ENCODE data around the gene NDUFAF8. TPM values are rescaled to one million over a fixed set of nuclear protein-coding genes. Genes with fewer than 3 reads are reported as not detected.

Gene NDUFAF8, protein sequence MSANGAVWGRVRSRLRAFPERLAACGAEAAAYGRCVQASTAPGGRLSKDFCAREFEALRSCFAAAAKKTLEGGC
- total RNA-seq, result 14.9 and 23.0 TPM in 2 replicates

- peak; percentile 99 for DNase-seq (ENCODE audit: low read depth in 2 of 2)
Measured at GRCh38 chr17:81238815-81239713, at the start of gene NDUFAF8, which contains the start of gene TEPSIN. TSS of gene NDUFAF8 (plus strand) at chr17:81239318. CDS start at chr17:81239364, 46 bp downstream. TSS of gene TEPSIN (minus strand) at chr17:81239055. CDS start at chr17:81239033, 22 bp downstream.

- peak in 1 of 2 donors; percentile 43 for DNase-seq (ENCODE audit: low read depth in 2 of 2)
Measured at GRCh38 chr17:81189670-81190530, 49.2 kb upstream of the NDUFAF8 start.

DNA sequence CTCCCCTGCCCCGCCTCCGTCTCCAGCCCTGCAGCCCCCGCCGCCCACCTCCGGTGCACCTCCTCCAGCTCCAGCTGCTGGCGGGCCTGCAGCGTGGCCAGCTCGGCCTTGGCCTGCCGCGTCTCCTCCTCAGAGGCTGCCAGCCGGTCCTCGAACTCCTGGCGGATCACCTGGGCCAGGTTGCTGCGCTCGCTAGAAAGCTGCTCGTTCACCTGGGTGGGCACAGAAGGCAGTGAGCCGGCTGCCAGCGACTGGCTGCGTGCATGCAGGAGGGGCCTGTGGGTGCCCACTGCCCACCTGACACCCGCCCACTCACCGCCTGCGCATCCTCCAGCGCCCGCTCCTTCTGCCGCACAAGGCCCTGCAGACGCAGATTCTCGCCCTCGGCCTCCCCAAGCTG lies 48.5 kb upstream of the NDUFAF8 start:
- DNase-seq (ENCODE audit: low read depth in 2 of 2), result no peak

- no peak for DNase-seq (ENCODE audit: low read depth in 2 of 2)
Measured at GRCh38 chr17:81191116-81191515, 48.0 kb upstream of the NDUFAF8 start.

DNA sequence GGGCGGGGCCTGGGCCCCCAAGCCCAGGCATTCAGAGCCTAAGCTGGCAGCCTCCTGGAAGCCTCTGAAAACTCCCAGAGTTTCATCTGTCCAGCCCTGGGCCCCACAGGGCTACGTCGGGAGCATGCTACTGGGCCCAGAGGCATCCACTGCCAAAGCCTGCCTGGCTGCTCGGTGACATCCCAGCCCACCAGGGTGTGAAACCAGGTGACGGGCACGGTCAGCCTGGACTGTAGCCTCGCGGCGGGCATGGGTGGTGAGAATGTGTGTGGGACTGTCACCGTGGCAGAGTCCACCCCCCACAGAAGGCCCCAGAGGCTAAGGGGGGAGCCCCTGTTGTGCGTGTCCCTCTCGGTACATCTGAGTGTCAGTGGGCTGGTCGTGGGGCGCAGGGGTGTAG lies 47.5 kb upstream of the NDUFAF8 start:
- DNase-seq (ENCODE audit: low read depth in 2 of 2), result no peak

DNA sequence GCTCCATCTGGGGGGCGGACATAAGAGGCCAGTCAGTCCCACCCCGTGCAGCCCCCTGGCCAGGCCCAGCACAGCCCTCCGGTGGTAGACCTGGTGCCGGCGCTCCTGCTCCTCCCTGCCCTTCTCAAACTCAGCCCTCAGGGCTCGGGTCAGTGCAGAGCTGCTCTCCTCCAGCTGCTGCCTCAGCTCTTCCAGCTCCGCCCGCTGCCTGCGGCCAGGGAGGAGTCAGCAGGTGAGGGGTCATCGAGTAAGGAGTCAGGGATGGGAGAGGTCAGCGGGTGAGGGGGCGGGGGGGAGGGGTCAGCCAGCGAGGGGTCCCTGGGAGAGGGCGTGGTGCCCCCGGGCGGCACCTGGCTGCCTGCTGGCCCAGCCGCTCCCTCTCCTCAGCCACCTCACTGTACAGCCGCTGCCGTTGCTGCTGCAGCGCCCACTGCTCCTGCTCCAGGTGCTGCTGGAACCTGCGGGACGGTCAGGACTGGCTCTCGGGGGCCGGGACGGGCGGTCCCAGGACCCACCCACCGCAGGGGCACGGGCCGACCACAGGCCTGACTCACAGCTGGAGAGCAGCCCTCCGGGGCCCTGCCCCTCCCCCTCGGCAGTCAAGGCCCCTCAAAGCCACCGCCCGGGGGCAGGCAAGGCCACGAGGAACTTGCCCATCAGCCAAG lies 46.6 kb upstream of the NDUFAF8 start:
- no peak for DNase-seq (ENCODE audit: low read depth in 2 of 2)

GRCh38 chr17:81193051-81193410 lies 46.1 kb upstream of the NDUFAF8 start:
- DNase-seq (ENCODE audit: low read depth in 2 of 2), result no peak

GRCh38 chr17:81193470-81194224 lies 45.5 kb upstream of the NDUFAF8 start:
- DNase-seq (ENCODE audit: low read depth in 2 of 2), result no peak

DNA sequence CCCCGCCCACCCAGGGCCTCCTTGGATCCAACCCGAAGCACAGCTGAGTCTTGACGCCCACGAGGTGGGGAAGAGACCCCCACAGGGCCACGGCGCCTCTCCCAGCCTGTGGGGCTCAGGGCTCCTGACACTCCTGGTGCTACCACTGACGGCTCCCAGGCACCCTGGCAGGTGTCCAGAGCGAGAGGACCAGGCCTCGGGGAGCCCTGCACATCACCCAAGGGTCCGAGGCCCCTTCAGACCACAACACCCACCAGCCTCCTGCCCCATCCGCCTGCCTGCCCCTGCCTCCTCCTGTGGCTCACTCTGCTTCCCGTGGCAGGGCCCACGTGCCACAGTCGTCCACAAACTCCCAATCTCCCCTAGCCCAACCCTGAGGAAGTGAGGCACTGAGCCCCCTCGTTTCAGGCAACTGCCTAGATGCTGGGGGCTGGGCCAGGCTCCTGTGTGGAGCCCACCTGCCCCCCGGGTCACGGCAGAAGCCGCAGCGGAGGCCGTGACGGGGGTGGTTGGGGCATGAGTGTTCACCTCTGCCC lies 44.8 kb upstream of the NDUFAF8 start:
- no peak for DNase-seq (ENCODE audit: low read depth in 2 of 2)

DNA sequence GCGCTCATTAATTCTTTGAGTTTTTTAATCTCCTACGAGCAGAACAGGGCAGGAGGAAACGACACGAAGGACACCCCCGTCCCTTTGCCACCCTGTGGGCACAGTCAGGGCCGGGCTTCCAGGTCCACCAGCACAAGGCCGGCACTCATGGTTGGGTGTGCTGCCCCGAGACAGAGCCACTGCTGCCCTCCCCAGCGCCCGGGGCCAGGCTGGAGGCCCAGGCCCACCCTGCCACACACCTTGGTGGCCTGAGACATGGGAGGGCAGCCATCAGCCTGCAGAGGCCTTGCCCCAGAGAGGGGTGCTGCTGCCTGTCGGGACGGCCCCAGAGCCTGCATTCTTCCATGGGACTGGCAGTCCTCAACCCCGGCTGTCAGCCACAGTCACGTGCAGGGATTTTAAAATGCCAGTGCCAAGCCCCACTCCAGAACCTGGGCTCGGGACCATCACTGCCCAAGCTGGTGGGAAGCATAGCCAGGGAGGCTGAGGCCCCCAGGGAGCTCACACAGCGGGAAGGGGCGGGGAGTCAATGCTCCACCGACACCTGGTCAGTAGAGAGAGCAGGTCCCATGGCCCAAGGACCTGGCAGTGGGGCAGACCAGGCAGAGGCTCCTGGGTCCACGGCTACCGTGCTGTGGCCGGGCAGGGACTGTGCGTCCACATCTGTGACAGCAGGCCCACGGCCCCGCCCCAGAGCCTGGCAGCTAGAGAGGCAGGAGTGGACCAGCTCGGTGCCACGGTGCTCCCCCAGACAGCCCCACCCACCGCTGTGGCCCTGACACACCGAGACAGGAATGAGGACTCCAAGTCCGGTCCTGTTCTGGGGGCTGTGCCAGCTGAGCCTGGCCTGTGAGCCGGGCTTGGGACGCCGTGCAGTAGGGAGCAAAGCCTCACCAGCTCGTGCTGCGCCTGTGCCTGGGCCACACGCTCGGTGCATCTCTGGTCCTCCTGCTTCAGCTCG lies 43.9 kb upstream of the NDUFAF8 start:
- DNase-seq (ENCODE audit: low read depth in 2 of 2), result no peak

DNA sequence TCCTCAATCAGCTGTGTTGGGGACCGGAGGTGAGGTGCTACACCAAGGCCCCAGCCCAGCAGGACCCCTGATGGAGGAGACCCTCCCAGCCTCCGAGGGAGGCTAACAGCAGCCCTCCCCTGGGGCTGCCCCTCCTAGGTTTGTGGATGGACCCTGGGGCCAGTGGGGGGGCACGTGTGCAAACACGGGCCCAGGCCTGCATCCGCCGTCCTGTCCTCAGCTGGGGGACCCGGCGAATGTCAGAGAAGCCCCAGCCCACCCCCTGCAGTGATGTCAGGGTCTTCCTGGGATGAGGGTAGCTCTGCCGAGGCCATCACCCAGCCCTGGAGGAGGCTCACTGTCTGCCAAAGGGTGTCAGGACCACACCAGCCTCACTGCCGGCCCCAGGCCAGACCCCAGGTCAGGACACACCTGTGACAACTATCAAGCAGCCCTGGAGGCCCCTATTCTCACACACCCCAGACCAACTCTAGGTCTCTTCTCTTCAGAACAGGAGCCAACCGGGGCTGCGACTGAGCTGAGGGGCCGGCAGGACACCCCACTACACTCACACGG lies 43.1 kb upstream of the NDUFAF8 start:
- DNase-seq (ENCODE audit: low read depth in 2 of 2), result no peak

- DNase-seq (ENCODE audit: low read depth in 2 of 2), result peak; percentile 79 to 80
Measured at GRCh38 chr17:81196505-81197408, 42.4 kb upstream of the NDUFAF8 start.

GRCh38 chr17:81197409-81197795 lies 41.7 kb upstream of the NDUFAF8 start:
- DNase-seq (ENCODE audit: low read depth in 2 of 2), result no peak

- DNase-seq (ENCODE audit: low read depth in 2 of 2), result no peak
Measured at GRCh38 chr17:81197831-81198490, 41.2 kb upstream of the NDUFAF8 start.

DNA sequence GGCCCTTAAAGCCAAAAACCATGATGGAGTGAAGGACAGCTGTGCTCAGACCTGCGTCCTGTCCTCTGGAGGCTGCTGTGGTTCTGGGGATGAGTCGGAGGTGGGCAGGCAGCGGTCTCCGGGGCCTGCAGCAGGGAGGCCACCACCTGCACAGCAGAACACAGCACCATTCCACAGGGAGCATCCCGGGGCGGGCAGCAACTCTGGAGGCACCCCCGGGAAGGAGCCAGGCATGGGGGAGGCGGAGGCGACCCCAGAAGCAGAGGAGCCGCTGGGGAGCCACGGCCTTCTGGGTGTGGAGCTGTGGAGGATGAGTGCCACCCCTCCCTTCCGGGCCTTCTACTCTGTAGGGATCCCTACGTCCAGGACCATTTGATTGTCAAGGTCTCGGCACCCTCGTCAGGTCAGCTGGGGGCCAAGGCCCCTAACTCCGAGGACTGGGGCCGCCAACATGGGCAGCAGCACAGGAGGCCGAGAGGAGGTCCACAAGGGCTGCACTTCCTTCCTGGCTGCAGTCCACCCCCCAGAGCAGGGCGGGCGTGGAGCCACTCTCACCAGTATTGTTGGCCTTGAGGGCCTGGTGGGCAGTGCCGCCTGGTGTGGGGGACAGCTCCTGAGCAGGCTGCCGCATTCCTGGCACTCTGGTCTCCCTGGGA lies 40.2 kb upstream of the NDUFAF8 start:
- DNase-seq (ENCODE audit: low read depth in 2 of 2), result no peak

GRCh38 chr17:81199482-81199830 lies 39.7 kb upstream of the NDUFAF8 start:
- no peak for DNase-seq (ENCODE audit: low read depth in 2 of 2)

- DNase-seq (ENCODE audit: low read depth in 2 of 2), result no peak
Measured at GRCh38 chr17:81200201-81200600, 38.9 kb upstream of the NDUFAF8 start.
